Measurements from ENCODE around the gene RBM10. TPM values are rescaled to one million over a fixed set of nuclear protein-coding genes. Genes with fewer than 3 reads are reported as not detected.

Gene RBM10
- total RNA-seq, 1 experiment from 2014 or later, result 80.9 TPM

DNA sequence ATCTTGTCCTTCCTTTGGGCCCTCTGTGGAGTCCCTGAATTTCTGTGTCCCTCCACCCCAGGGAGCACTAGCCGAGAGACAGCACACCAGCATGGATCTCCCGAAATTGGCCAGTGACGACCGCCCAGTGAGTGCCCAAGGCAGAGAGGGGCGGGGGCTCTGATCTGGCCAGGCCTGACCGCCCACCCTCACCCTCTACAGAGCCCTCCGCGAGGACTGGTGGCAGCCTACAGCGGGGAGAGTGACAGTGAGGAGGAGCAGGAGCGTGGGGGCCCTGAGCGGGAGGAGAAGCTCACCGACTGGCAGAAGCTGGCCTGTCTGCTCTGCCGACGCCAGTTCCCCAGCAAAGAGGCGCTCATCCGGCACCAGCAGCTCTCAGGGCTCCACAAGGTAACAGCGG lies 40.2 kb downstream of the RBM10 start:
- TF ChIP-seq EZH2 (IDR thresholded peaks at IDR 0.05; ENCODE audit: borderline replicate concordance, low read depth, low read length, poor library complexity, severe bottlenecking), result no peak
- TF ChIP-seq, protein P1, sequence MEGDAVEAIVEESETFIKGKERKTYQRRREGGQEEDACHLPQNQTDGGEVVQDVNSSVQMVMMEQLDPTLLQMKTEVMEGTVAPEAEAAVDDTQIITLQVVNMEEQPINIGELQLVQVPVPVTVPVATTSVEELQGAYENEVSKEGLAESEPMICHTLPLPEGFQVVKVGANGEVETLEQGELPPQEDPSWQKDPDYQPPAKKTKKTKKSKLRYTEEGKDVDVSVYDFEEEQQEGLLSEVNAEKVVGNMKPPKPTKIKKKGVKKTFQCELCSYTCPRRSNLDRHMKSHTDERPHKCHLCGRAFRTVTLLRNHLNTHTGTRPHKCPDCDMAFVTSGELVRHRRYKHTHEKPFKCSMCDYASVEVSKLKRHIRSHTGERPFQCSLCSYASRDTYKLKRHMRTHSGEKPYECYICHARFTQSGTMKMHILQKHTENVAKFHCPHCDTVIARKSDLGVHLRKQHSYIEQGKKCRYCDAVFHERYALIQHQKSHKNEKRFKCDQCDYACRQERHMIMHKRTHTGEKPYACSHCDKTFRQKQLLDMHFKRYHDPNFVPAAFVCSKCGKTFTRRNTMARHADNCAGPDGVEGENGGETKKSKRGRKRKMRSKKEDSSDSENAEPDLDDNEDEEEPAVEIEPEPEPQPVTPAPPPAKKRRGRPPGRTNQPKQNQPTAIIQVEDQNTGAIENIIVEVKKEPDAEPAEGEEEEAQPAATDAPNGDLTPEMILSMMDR (conservative IDR thresholded peaks at IDR 0.05; ENCODE audit: low read depth, low read length), result no peak
- BruUV-seq (replicated peaks), result no TSS peak

DNA sequence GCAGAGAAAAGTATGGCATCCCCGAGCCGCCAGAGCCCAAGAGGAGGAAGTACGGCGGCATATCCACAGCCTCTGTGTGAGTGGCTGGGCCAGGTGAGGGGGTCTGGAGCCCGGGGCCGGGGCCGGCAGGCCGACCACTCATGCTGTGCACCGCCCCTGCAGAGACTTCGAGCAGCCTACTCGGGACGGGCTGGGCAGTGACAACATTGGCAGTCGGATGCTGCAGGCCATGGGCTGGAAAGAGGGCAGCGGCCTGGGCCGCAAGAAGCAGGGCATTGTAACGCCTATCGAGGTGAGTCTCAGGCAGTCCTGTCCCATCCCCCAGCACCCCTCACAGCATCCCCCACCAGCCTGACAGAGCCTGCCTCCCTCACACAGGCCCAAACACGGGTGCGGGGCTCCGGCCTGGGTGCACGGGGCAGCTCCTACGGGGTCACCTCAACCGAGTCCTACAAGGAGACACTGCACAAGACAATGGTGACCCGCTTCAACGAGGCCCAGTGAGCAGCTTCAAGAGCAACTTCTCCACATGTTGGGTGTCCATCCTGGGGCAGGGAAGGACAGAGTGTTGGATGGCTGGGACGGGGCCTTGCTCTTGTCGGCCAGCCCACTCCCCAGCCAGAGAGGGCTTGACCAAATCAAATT lies 41.2 kb downstream of the RBM10 start:
- intact Hi-C loops (cut with micrococcal nuclease; ENCODE audit: unreplicated experiment), result no loop called here
- no peak for TF ChIP-seq EZH2 (IDR thresholded peaks at IDR 0.05; ENCODE audit: borderline replicate concordance, low read depth, low read length, poor library complexity, severe bottlenecking)
- H3K27ac ChIP-seq (ENCODE audit: low read depth, low read length, poor library complexity, severe bottlenecking), result no peak overlapping the region
- H3K4me3 ChIP-seq (ENCODE audit: low read depth, low read length, poor library complexity, severe bottlenecking), result no peak overlapping the region
- CTCF ChIA-PET, result no interaction called here
- no peak for DNase-seq (ENCODE audit: low spot score)
- POLR2A ChIA-PET (ENCODE audit: low non-redundant PET), result no interaction called here
- BruUV-seq (replicated peaks), result TSS peak; percentile 71
- no peaks in the 10 kb centered on the region for H3K9me3 ChIP-seq (ENCODE audit: low read depth, low read length, poor library complexity, severe bottlenecking)
- peaks cover 26% of the 10 kb centered on the region for H3K36me3 ChIP-seq (ENCODE audit: insufficient read depth, low read length, poor library complexity, severe bottlenecking)
- no peaks in the 10 kb centered on the region for H3K27me3 ChIP-seq (replicated peaks; ENCODE audit: insufficient read depth, low read depth, low read length, poor library complexity)
- no peaks in the 10 kb centered on the region for H3K4me1 ChIP-seq (ENCODE audit: insufficient read depth, low read length, poor library complexity, severe bottlenecking)

More for the DNA sequence above, 40.2 kb downstream of the RBM10 start:
- Histone ChIP-seq H3K27me3 (replicated peaks; ENCODE audit: insufficient read depth, low read depth, low read length, poor library complexity) (no peaks in the 10 kb centered on the region), H3K36me3 (ENCODE audit: insufficient read depth, low read length, poor library complexity, severe bottlenecking) (peaks cover 31% of the 10 kb centered on the region), H3K4me1 (ENCODE audit: insufficient read depth, low read length, poor library complexity, severe bottlenecking) (no peaks in the 10 kb centered on the region), H3K9me3 (ENCODE audit: low read depth, low read length, poor library complexity, severe bottlenecking) (no peaks in the 10 kb centered on the region), H3K27ac (ENCODE audit: low read depth, low read length, poor library complexity, severe bottlenecking) (no peak overlapping the region), H3K4me3 (ENCODE audit: low read depth, low read length, poor library complexity, severe bottlenecking) (no peak overlapping the region)
- POLR2A ChIA-PET (ENCODE audit: low non-redundant PET), result no interaction called here
- intact Hi-C loops (cut with micrococcal nuclease; ENCODE audit: unreplicated experiment), result no loop called here
- CTCF ChIA-PET, result no interaction called here
- no peak for DNase-seq (ENCODE audit: low spot score)

DNA sequence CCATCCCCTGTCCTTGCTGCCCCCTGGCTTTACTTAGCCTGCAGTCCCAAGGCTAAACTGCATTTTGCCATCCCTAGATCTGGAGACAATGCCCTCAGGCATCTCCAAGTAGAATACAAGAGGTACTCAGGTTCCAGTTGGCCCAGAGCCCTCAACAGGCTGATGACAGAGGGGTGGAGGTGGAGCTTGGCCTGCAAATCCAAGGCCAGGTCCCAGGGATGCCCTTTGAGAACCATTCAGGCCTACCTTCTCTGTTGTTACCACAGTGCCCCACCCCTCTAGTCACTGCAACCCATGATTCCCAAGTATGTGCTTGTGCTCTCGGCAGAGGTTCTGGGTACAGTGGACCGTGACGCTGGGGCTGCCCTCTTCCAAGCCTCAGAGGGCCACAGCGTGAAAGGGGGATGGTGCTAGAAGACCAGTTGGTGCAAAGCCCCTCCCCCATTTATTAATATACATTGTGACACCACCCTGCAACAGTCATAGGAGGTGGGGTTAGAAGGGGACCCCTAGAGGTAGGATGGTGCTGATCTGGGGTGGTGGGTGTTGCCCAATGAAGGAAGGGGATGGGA lies 42.2 kb downstream of the RBM10 start:
- Histone ChIP-seq H3K4me3 (ENCODE audit: low read depth, low read length, poor library complexity, severe bottlenecking) (no peak overlapping the region), H3K4me1 (ENCODE audit: insufficient read depth, low read length, poor library complexity, severe bottlenecking) (no peaks in the 10 kb centered on the region), H3K9me3 (ENCODE audit: low read depth, low read length, poor library complexity, severe bottlenecking) (no peaks in the 10 kb centered on the region), H3K27me3 (replicated peaks; ENCODE audit: insufficient read depth, low read depth, low read length, poor library complexity) (no peaks in the 10 kb centered on the region), H3K36me3 (ENCODE audit: insufficient read depth, low read length, poor library complexity, severe bottlenecking) (peaks cover 16% of the 10 kb centered on the region), H3K27ac (ENCODE audit: low read depth, low read length, poor library complexity, severe bottlenecking) (no peak overlapping the region)
- no peak for DNase-seq (ENCODE audit: low spot score)
- no peak for TF ChIP-seq EZH2 (IDR thresholded peaks at IDR 0.05; ENCODE audit: borderline replicate concordance, low read depth, low read length, poor library complexity, severe bottlenecking)
- ChIA-PET POLR2A (ENCODE audit: low non-redundant PET) (no interaction called here), CTCF (no interaction called here)
- BruUV-seq (replicated peaks), result no TSS peak
- intact Hi-C loops (cut with micrococcal nuclease; ENCODE audit: unreplicated experiment), result no loop called here

DNA sequence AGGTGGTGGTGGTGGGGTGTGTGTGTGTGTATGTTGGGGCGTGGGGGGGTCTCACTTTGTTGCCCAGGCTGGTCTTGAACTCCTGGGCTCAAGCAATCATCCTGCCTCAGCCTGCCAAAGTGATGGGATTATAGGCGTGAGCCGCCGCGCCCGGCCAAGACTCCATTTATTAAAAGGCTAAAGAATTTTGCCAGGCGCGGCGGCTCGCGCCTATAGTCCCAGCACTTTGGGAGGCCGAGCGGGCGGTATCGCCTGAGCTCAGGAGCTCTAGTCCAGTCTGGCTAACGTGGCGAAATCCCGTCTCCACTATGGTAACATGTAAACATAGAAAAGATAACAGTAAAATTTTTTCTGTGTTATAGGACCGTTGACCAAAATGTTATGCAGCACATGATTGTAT lies 44.9 kb downstream of the RBM10 start:
- Histone ChIP-seq H3K36me3 (ENCODE audit: insufficient read depth, low read length, poor library complexity, severe bottlenecking) (peaks cover 8% of the 10 kb centered on the region), H3K4me3 (ENCODE audit: low read depth, low read length, poor library complexity, severe bottlenecking) (no peak overlapping the region), H3K4me1 (ENCODE audit: insufficient read depth, low read length, poor library complexity, severe bottlenecking) (peaks cover 5% of the 10 kb centered on the region), H3K9me3 (ENCODE audit: low read depth, low read length, poor library complexity, severe bottlenecking) (no peaks in the 10 kb centered on the region), H3K27ac (ENCODE audit: low read depth, low read length, poor library complexity, severe bottlenecking) (no peak overlapping the region), H3K27me3 (replicated peaks; ENCODE audit: insufficient read depth, low read depth, low read length, poor library complexity) (no peaks in the 10 kb centered on the region)
- BruUV-seq (replicated peaks), result no TSS peak
- TF ChIP-seq, protein P1 (conservative IDR thresholded peaks at IDR 0.05; ENCODE audit: low read depth, low read length), result no peak
- TF ChIP-seq EZH2 (IDR thresholded peaks at IDR 0.05; ENCODE audit: borderline replicate concordance, low read depth, low read length, poor library complexity, severe bottlenecking), result no peak
- no peak for DNase-seq (ENCODE audit: low spot score)
- ChIA-PET POLR2A (ENCODE audit: low non-redundant PET) (no interaction called here), CTCF (no interaction called here)
- intact Hi-C loops (cut with micrococcal nuclease; ENCODE audit: unreplicated experiment), result loop anchor here (1.0 to 5.0 kb wide), 2 partner anchors 43 to 837 kb away; partner anchors contain the start of gene USP11

All from A673 (cell line).